MM.1S (cell line): Measurements from ENCODE around the gene SIRT7.

Source experiments
- CTCF ChIP-seq: fragments of 300-600 bp; sonication (generic); IDR thresholded peaks from 2 replicates; pipeline ENCODE4 v1.5.1; 2016; ENCODE audit warnings: antibody characterized with exemption, low read length, mixed read lengths
- EZH2 ChIP-seq: fragments of 300-600 bp; sonication (generic); optimal IDR thresholded peaks from 2 replicates; pipeline ENCODE3; 2017; ENCODE audit warnings: low read depth, mild to moderate bottlenecking, antibody characterized with exemption, low read length, mixed read lengths
- EZH2phosphoT487 ChIP-seq: fragments of 300-600 bp; sonication (generic); IDR thresholded peaks from 2 replicates; pipeline ENCODE4 v1.6.1; 2018; ENCODE audit warnings: antibody characterized with exemption, low read length

- TF ChIP-seq CTCF (no peak), EZH2phosphoT487 (no peak), EZH2 (no peak)
These were observed 8.0 kb upstream of the SIRT7 start for GRCh38 chr17:81925860-81926450.
